Measurements from ENCODE around the gene IKZF2.

DNA sequence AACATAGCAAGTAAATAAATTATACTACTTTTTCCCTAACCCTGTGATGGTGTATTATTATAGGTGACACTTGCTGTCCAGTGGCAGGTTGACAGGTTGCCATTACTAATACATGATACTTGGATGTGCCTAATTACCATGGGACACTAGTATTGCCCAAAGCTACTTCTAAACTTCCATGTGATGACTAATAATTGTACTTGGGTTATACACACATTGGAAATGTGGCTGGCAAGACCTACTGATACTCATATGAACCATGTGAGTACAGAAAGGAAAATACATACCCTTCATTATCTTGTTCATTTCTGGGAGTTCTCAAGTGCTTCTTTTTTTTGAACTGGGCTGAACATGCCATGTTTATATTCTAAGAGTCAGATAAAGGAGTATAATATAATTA lies 156.4 kb downstream of the IKZF2 start:
- TF ChIP-seq SUZ12 (IDR thresholded peaks at IDR 0.05) (no peak), SP1 (IDR thresholded peaks at IDR 0.05) (no peak), FOXM1 (IDR thresholded peaks at IDR 0.05; ENCODE audit: borderline replicate concordance) (no peak), FOXK2 (IDR thresholded peaks at IDR 0.05) (no peak), TARDBP (IDR thresholded peaks at IDR 0.05) (no peak), ZNF384 (IDR thresholded peaks at IDR 0.05) (no peak)

Measured in HEK293T (cell line).